Progenitor cell of endocrine pancreas (in vitro differentiated cells): ENCODE results near the gene KCNIP4. TPM values are rescaled to one million over a fixed set of nuclear protein-coding genes. Genes with fewer than 3 reads are reported as not detected.

ENCODE experiments used
- DNase-seq: peaks from one replicate; pipeline ENCODE4 v3.0.0; 2021; ENCODE audit warnings: low spot score; ENCODE audit not compliant: unreplicated experiment
- H3K27ac Mint-ChIP-seq: 2 replicates; pipeline ENCODE4 v1.8.0; 2021; ENCODE audit warnings: mild to moderate bottlenecking, moderate library complexity, mixed read lengths
- H3K27me3 Mint-ChIP-seq: 2 replicates; pipeline ENCODE4 v1.8.0; 2021; ENCODE audit warnings: mixed read lengths
- H3K36me3 Mint-ChIP-seq: 2 replicates; pipeline ENCODE4 v1.8.0; 2022; ENCODE audit warnings: mixed read lengths; ENCODE audit not compliant: insufficient read depth
- H3K4me1 Mint-ChIP-seq: 2 replicates; pipeline ENCODE4 v1.8.0; 2021; ENCODE audit warnings: low read depth, mixed read lengths
- H3K4me3 Mint-ChIP-seq: 2 replicates; pipeline ENCODE4 v1.8.0; 2021; ENCODE audit warnings: low read depth, mild to moderate bottlenecking, moderate library complexity, mixed read lengths
- H3K9me3 Mint-ChIP-seq: 2 replicates; pipeline ENCODE4 v1.8.0; 2021; ENCODE audit warnings: low read depth, mixed read lengths
- CTCF ChIP-seq: fragments of 200-600 bp; sonication (generic); IDR thresholded peaks from one replicate; pipeline ENCODE4 v1.5.0; 2021; ENCODE audit warnings: antibody characterized with exemption, mild to moderate bottlenecking; ENCODE audit not compliant: unreplicated experiment
- total RNA-seq: library from RNA; stranded (reverse); gene quantifications from 2 replicates; pipeline ENCODE4 v1.2.1, GENCODE V29; 2021

Gene KCNIP4
- total RNA-seq, 1 donor from 2014 or later: 0.43 TPM

GRCh38 chr4:21885241-21885640, 63.3 kb downstream of the KCNIP4 start:
- DNase-seq: no peak
- TF ChIP-seq CTCF: no peak
- Mint-ChIP-seq H3K9me3 (peaks cover 3% of the 10 kb centered on the region), H3K27me3 (no peaks in the 10 kb centered on the region), H3K4me3 (no peak overlapping the region), H3K36me3 (no peaks in the 10 kb centered on the region), H3K4me1 (no peaks in the 10 kb centered on the region), H3K27ac (no peak overlapping the region)

GRCh38 chr4:21884615-21885014, 64.0 kb downstream of the KCNIP4 start:
- Mint-ChIP-seq H3K36me3 (no peaks in the 10 kb centered on the region), H3K4me3 (no peak overlapping the region), H3K4me1 (no peaks in the 10 kb centered on the region), H3K27me3 (no peaks in the 10 kb centered on the region), H3K27ac (no peak overlapping the region), H3K9me3 (peaks cover 3% of the 10 kb centered on the region)
- TF ChIP-seq CTCF: no peak
- no peak for DNase-seq

DNA sequence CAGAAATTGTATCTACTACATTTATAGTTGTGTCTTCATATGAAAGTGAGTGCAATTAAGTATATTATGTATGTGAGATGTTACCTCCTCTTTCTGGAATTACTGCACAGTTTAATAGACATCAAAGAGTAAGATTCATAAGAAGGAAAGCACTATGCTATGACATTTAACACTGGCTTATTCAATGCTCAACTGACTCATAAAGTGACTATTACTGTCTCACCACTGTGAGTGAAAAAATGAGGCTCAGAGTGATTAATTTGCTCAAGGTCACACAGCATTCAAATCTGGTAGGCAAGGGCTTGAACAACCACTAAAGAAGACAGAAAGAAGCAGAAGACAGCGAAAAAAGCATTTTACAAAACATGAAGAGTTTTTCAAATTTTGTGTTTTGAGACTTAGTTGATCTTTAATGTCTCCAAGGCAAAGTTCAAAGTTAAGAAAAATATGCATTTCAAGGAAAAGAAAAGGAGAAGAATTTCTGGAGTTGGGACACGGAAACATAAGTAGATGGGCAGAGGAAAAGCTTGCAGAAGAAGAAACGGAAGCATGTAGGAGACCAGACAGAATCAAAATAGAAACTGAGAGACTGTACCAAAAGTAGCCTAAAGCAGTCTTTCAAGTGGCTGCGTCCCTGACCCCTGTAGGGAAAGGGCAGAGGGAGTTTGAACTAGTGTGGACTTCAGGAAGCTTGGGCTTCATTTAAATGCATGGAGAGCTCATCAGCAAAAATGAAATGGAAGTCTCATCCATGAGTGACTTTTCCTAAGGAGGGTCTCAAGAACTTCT, 66.3 kb downstream of the KCNIP4 start:
- DNase-seq: no peak
- H3K4me1 Mint-ChIP-seq: no peaks in the 10 kb centered on the region
- H3K4me3 Mint-ChIP-seq: no peak overlapping the region
- H3K27me3 Mint-ChIP-seq: no peaks in the 10 kb centered on the region
- H3K27ac Mint-ChIP-seq: no peak overlapping the region
- H3K9me3 Mint-ChIP-seq: peaks cover 3% of the 10 kb centered on the region
- no peak for TF ChIP-seq CTCF
- no peaks in the 10 kb centered on the region for H3K36me3 Mint-ChIP-seq

- Mint-ChIP-seq H3K27me3 (no peaks in the 10 kb centered on the region), H3K27ac (no peak overlapping the region), H3K9me3 (no peaks in the 10 kb centered on the region), H3K4me3 (no peak overlapping the region), H3K4me1 (peaks cover 7% of the 10 kb centered on the region), H3K36me3 (no peaks in the 10 kb centered on the region)
- no peak for DNase-seq
- no peak for TF ChIP-seq CTCF
Measured at GRCh38 chr4:21879187-21879586, 69.4 kb downstream of the KCNIP4 start.

GRCh38 chr4:21876711-21877110, 71.9 kb downstream of the KCNIP4 start:
- Mint-ChIP-seq H3K4me1 (peaks cover 19% of the 10 kb centered on the region), H3K27me3 (no peaks in the 10 kb centered on the region), H3K36me3 (no peaks in the 10 kb centered on the region), H3K4me3 (no peak overlapping the region), H3K9me3 (no peaks in the 10 kb centered on the region), H3K27ac (no peak overlapping the region)
- DNase-seq: no peak
- no peak for TF ChIP-seq CTCF
